Neural cell (in vitro differentiated cells): ENCODE results near the gene GDF7.

ENCODE experiments used
- POLR2AphosphoS5 ChIP-seq: IDR thresholded peaks from 2 replicates; pipeline ENCODE4 v1.6.1; 2012
- TF ChIP-seq, protein P1 (sequence below): fragments of 450-650 bp; IDR thresholded peaks from 2 replicates; pipeline ENCODE4 v1.5.1; 2014; ENCODE audit warnings: antibody characterized with exemption, mild to moderate bottlenecking, moderate library complexity; ENCODE audit not compliant: poor library complexity, severe bottlenecking

DNA sequence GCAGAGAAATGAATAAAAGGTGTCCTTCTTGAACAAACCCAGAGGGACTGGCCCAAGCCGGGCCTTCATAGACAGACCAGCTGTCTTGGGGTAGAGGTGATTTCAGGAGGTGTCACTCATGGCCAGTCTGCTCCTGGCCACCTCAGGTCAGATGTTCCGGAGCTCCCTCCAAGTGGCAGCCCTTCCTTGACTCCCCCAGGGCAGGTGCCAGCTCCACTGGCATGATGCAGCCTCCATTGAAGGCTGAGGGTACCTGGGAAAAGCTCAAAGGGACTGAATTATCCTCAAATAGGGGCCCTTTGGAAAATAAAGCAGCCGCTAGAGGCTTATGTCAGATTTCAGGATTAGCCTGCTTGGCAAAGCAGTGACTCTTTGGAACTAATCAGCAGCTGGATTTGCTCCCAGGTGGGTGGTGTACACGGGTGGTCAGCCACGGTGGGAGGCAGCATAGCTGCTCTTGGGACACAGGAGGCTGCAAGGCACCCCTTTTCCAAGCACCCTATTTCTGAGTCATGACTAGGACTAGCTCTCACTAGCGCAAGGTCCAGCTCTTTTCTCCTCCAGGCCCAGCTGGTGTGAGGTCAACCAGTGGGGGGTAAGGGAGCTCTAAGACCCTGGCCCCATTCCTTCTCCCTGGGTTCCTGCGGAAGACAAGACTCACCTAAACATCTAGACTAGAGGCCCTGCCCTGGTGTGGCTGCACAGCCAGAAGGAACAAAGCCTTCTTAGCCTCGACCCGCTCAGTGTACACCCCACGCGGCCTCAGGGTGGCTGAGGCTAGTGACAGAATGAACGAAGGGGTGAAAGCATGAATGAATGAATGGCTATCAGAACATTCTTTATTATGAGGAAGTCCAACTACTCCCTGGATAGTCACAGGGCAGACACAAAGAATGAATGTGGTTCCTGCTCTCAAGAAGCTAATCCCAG lies 45.3 kb upstream of the GDF7 start:
- TF ChIP-seq, protein P1, sequence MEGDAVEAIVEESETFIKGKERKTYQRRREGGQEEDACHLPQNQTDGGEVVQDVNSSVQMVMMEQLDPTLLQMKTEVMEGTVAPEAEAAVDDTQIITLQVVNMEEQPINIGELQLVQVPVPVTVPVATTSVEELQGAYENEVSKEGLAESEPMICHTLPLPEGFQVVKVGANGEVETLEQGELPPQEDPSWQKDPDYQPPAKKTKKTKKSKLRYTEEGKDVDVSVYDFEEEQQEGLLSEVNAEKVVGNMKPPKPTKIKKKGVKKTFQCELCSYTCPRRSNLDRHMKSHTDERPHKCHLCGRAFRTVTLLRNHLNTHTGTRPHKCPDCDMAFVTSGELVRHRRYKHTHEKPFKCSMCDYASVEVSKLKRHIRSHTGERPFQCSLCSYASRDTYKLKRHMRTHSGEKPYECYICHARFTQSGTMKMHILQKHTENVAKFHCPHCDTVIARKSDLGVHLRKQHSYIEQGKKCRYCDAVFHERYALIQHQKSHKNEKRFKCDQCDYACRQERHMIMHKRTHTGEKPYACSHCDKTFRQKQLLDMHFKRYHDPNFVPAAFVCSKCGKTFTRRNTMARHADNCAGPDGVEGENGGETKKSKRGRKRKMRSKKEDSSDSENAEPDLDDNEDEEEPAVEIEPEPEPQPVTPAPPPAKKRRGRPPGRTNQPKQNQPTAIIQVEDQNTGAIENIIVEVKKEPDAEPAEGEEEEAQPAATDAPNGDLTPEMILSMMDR: no peak
- TF ChIP-seq POLR2AphosphoS5: no peak
